Ishikawa (cell line): ENCODE results near the gene INPP5F.

ENCODE experiments used
- CEBPB ChIP-seq: IDR thresholded peaks from 2 replicates; pipeline ENCODE4 v1.6.1; 2012
- FOXM1 ChIP-seq: IDR thresholded peaks from 2 replicates; pipeline ENCODE4 v1.6.1; 2012; ENCODE audit warnings: low read depth, borderline replicate concordance

- no peak for TF ChIP-seq CEBPB
- no peak for TF ChIP-seq FOXM1
Measured at GRCh38 chr10:119878524-119878923, 152.7 kb downstream of the INPP5F start.
